ENCODE data around the gene B3GALT6. TPM values are rescaled to one million over a fixed set of nuclear protein-coding genes. Genes with fewer than 3 reads are reported as not detected.

The B3GALT6 gene
- total RNA-seq, 2 donors from 2014 or later: 11.3 to 16.0 TPM

- ATAC-seq: peak; percentile 33 to 42
- peak; percentile 71 for DNase-seq
- intact Hi-C loops (cut with DNase I): no loop called here
These were observed 19.2 kb upstream of the B3GALT6 start for GRCh38 chr1:1212780-1213344.

- intact Hi-C loops (cut with DNase I): no loop called here
- DNase-seq (peak; percentile 28), ATAC-seq (no peak)
These were observed 18.4 kb upstream of the B3GALT6 start, which contains the start of gene TNFRSF4 for GRCh38 chr1:1213345-1214265. TNFRSF4 (minus strand) TSS chr1:1214153; CDS start chr1:1214127, 26 bp downstream.

- ATAC-seq: no peak
- intact Hi-C loops (cut with DNase I): no loop called here
- no peak for DNase-seq
These were observed 16.9 kb upstream of the B3GALT6 start for GRCh38 chr1:1215080-1215676.

GRCh38 chr1:1215881-1216605, 16.0 kb upstream of the B3GALT6 start:
- no peak for ATAC-seq
- intact Hi-C loops (cut with DNase I): no loop called here

GRCh38 chr1:1216770-1217620, 15.0 kb upstream of the B3GALT6 start:
- intact Hi-C loops (cut with DNase I): no loop called here
- ATAC-seq (no peak), DNase-seq (no peak)

More at GRCh38 chr1:1215881-1216605, 16.0 kb upstream of the B3GALT6 start:
- no peak for DNase-seq

GRCh38 chr1:1217621-1218523, 14.2 kb upstream of the B3GALT6 start:
- DNase-seq: no peak
- ATAC-seq: no peak
- intact Hi-C loops (cut with DNase I): no loop called here

GRCh38 chr1:1218524-1219200, 13.4 kb upstream of the B3GALT6 start:
- ATAC-seq: no peak
- intact Hi-C loops (cut with DNase I): no loop called here
- no peak for DNase-seq

GRCh38 chr1:1219341-1219740, 12.7 kb upstream of the B3GALT6 start:
- ATAC-seq: no peak
- intact Hi-C loops (cut with DNase I): no loop called here
- DNase-seq: no peak

GRCh38 chr1:1220197-1220596, 11.8 kb upstream of the B3GALT6 start:
- DNase-seq (no peak), ATAC-seq (no peak)
- intact Hi-C loops (cut with DNase I): no loop called here

- intact Hi-C loops (cut with DNase I): no loop called here
- DNase-seq: no peak
- ATAC-seq: peak in 1 of 2 donors; percentile 9
These were observed 10.0 kb upstream of the B3GALT6 start for GRCh38 chr1:1221887-1222574.

- ATAC-seq: no peak
- intact Hi-C loops (cut with DNase I): no loop called here
- no peak for DNase-seq
These were observed 9.3 kb upstream of the B3GALT6 start for GRCh38 chr1:1222575-1223225.

- intact Hi-C loops (cut with DNase I): no loop called here
- ATAC-seq (no peak), DNase-seq (no peak)
These were observed 8.7 kb upstream of the B3GALT6 start for GRCh38 chr1:1223321-1223720.

- intact Hi-C loops (cut with DNase I): no loop called here
- no peak for DNase-seq
- no peak for ATAC-seq
These were observed 8.1 kb upstream of the B3GALT6 start for GRCh38 chr1:1223891-1224290.

GRCh38 chr1:1225238-1225845, 6.7 kb upstream of the B3GALT6 start:
- DNase-seq (no peak), ATAC-seq (peak in 1 of 2 donors; percentile 18)
- intact Hi-C loops (cut with DNase I): no loop called here

GRCh38 chr1:1225913-1226312, 6.1 kb upstream of the B3GALT6 start:
- DNase-seq (no peak), ATAC-seq (peak in 1 of 2 donors; percentile 42)
- intact Hi-C loops (cut with DNase I): no loop called here

Data from left cardiac atrium (tissue), 4 donors.